SU-DHL-6 (cell line): ENCODE data around the gene SCN3B.

ENCODE experiments used
- EZH2phosphoT487 ChIP-seq: fragments of 200-600 bp; sonication (generic), shearing (Covaris generic); conservative IDR thresholded peaks from 2 replicates; pipeline ENCODE4 v1.6.1; 2018; ENCODE audit warnings: mild to moderate bottlenecking, antibody characterized with exemption, low read length, moderate library complexity, mixed read lengths
- TF ChIP-seq, protein P1 (sequence below): fragments of 200-600 bp; sonication (generic); IDR thresholded peaks from one replicate; pipeline ENCODE4 v1.5.1; 2017; ENCODE audit warnings: antibody characterized with exemption, mild to moderate bottlenecking, low read length, moderate library complexity; ENCODE audit not compliant: insufficient read depth, poor library complexity, severe bottlenecking

GRCh38 chr11:123628936-123629683, 25.3 kb downstream of the SCN3B start:
- TF ChIP-seq, protein P1, sequence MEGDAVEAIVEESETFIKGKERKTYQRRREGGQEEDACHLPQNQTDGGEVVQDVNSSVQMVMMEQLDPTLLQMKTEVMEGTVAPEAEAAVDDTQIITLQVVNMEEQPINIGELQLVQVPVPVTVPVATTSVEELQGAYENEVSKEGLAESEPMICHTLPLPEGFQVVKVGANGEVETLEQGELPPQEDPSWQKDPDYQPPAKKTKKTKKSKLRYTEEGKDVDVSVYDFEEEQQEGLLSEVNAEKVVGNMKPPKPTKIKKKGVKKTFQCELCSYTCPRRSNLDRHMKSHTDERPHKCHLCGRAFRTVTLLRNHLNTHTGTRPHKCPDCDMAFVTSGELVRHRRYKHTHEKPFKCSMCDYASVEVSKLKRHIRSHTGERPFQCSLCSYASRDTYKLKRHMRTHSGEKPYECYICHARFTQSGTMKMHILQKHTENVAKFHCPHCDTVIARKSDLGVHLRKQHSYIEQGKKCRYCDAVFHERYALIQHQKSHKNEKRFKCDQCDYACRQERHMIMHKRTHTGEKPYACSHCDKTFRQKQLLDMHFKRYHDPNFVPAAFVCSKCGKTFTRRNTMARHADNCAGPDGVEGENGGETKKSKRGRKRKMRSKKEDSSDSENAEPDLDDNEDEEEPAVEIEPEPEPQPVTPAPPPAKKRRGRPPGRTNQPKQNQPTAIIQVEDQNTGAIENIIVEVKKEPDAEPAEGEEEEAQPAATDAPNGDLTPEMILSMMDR = no peak
- TF ChIP-seq EZH2phosphoT487 = no peak
